ENCODE measurements around the gene WNT9B. TPM values are rescaled to one million over a fixed set of nuclear protein-coding genes. Genes with fewer than 3 reads are reported as not detected.

Gene WNT9B
- total RNA-seq, 1 experiment from 2014 or later, result 0.70 TPM

GRCh38 chr17:46916211-46916610, 64.8 kb downstream of the WNT9B start:
- H3K27ac ChIP-seq (ENCODE audit: insufficient read length, low read depth, low read length), result no peak overlapping the region
- H3K79me2 ChIP-seq (ENCODE audit: insufficient read depth, low read length), result no peaks in the 10 kb centered on the region
- Mint-ChIP-seq H3K4me1 (peaks cover 6 to 7% of the 10 kb centered on the region in 2 experiments), H3K27me3 (ENCODE audit: low read depth) (peaks cover 19% of the 10 kb centered on the region), H3K9me3 (peaks cover 0 to 2% of the 10 kb centered on the region in 2 experiments; a peak in 2 of 5 replicates), H3K4me3 (no peak overlapping the region), H3K27ac (no peak overlapping the region), H3K36me3 (ENCODE audit: insufficient read depth in 1 of 3, low read depth in 3 of 3) (no peaks in the 10 kb centered on the region)
- TF ChIP-seq, protein P1, sequence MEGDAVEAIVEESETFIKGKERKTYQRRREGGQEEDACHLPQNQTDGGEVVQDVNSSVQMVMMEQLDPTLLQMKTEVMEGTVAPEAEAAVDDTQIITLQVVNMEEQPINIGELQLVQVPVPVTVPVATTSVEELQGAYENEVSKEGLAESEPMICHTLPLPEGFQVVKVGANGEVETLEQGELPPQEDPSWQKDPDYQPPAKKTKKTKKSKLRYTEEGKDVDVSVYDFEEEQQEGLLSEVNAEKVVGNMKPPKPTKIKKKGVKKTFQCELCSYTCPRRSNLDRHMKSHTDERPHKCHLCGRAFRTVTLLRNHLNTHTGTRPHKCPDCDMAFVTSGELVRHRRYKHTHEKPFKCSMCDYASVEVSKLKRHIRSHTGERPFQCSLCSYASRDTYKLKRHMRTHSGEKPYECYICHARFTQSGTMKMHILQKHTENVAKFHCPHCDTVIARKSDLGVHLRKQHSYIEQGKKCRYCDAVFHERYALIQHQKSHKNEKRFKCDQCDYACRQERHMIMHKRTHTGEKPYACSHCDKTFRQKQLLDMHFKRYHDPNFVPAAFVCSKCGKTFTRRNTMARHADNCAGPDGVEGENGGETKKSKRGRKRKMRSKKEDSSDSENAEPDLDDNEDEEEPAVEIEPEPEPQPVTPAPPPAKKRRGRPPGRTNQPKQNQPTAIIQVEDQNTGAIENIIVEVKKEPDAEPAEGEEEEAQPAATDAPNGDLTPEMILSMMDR (conservative IDR thresholded peaks at IDR 0.05), result no peak
- no peak overlapping the region for H3K14ac ChIP-seq (ENCODE audit: insufficient read depth, low read length)
- no peaks in the 10 kb centered on the region for H3K27me3 ChIP-seq (ENCODE audit: insufficient read depth, low read length)
- H3K4ac ChIP-seq (ENCODE audit: low read depth, low read length), result no peak overlapping the region
- H2AK5ac ChIP-seq (ENCODE audit: insufficient read length, low read length), result no peak overlapping the region
- H3K23me2 ChIP-seq (ENCODE audit: insufficient read length, low read depth, low read length, poor library complexity, severe bottlenecking), result no peaks in the 10 kb centered on the region
- no peak overlapping the region for H2BK20ac ChIP-seq (ENCODE audit: low read depth, low read length, poor library complexity, severe bottlenecking)
- no peak overlapping the region for H2BK120ac ChIP-seq (ENCODE audit: low read depth, low read length, poor library complexity, severe bottlenecking)
- no peak overlapping the region for H2BK15ac ChIP-seq (ENCODE audit: low read depth, low read length)
- H3K56ac ChIP-seq (ENCODE audit: insufficient read length, low read depth, low read length), result no peak overlapping the region
- no peak for DNase-seq
- no peak overlapping the region for H3T11ph ChIP-seq (ENCODE audit: low read length)
- H2BK5ac ChIP-seq (ENCODE audit: insufficient read length, low read length), result no peak overlapping the region
- H3K4me1 ChIP-seq (ENCODE audit: insufficient read depth, low read length), result no peaks in the 10 kb centered on the region
- no peak overlapping the region for H4K5ac ChIP-seq (ENCODE audit: insufficient read length, low read depth, low read length)
- H3K4me2 ChIP-seq (ENCODE audit: insufficient read depth, insufficient read length, low read length), result no peak overlapping the region
- no CpG with 5 or more reads among the region's 2 CpGs for WGBS (ENCODE audit: extremely low coverage, insufficient read length, low lambda C conversion rate)
- H3K9me3 ChIP-seq (ENCODE audit: control insufficient read depth, low read depth, low read length), result no peaks in the 10 kb centered on the region
- H3K79me1 ChIP-seq (ENCODE audit: insufficient read depth, low read depth, low read length, poor library complexity, severe bottlenecking), result no peaks in the 10 kb centered on the region
- H2AFZ ChIP-seq (ENCODE audit: low read length), result no peak overlapping the region
- H3K9ac ChIP-seq (ENCODE audit: extremely low read depth, insufficient read length, low read length), result no peak overlapping the region
- H4K8ac ChIP-seq (replicated peaks; ENCODE audit: insufficient read length, low read depth, low read length), result no peak overlapping the region
- H3K23ac ChIP-seq (ENCODE audit: insufficient read length, low read depth, low read length), result no peak overlapping the region
- no peaks in the 10 kb centered on the region for H4K20me1 ChIP-seq (ENCODE audit: control insufficient read depth, insufficient read depth, insufficient read length)
- H2BK12ac ChIP-seq (ENCODE audit: insufficient read length, low read depth, low read length), result no peak overlapping the region
- H3K18ac ChIP-seq (ENCODE audit: insufficient read length, low read depth, low read length), result no peak overlapping the region
- H4K91ac ChIP-seq (ENCODE audit: insufficient read length, low read depth, low read length), result no peak overlapping the region
